BLaER1 treated with 17β-estradiol and CSF1 and Interleukin-3, amounts not matched to agents 10 nM and 100 nM (cell line): ENCODE results near the gene STRA6.

Source experiments
- H3K27ac ChIP-seq, 11 experiments: shearing (Covaris generic); formaldehyde crosslinking; 2 replicates each; pipeline ENCODE4 v1.8.1; 2022
- H3K27me3 ChIP-seq, 11 experiments: shearing (Covaris generic); formaldehyde crosslinking; 2 replicates each; pipeline ENCODE4 v1.8.1; 2022
- H3K36me3 ChIP-seq, 11 experiments: shearing (Covaris generic); formaldehyde crosslinking; 2 replicates each; pipeline ENCODE4 v1.8.1; 2022
- H3K4me1 ChIP-seq, 10 experiments: shearing (Covaris generic); formaldehyde crosslinking; 2 replicates each; pipeline ENCODE4 v1.8.1; 2022
- H3K4me2 ChIP-seq, 11 experiments: shearing (Covaris generic); formaldehyde crosslinking; 2 replicates each; pipeline ENCODE4 v1.8.1; 2022
- H3K4me3 ChIP-seq, 10 experiments: shearing (Covaris generic); formaldehyde crosslinking; 2 replicates each; pipeline ENCODE4 v1.8.1; 2022
- H3K9ac ChIP-seq, 11 experiments: shearing (Covaris generic); formaldehyde crosslinking; 2 replicates each; pipeline ENCODE4 v1.8.1; 2022
- H3K9me3 ChIP-seq, 11 experiments: shearing (Covaris generic); formaldehyde crosslinking; replicated peaks in 1 of 11; 2 replicates each; pipeline ENCODE4 v1.8.1; 2022
- H4K20me1 ChIP-seq, 11 experiments: shearing (Covaris generic); formaldehyde crosslinking; 2 replicates each; pipeline ENCODE4 v1.8.1; 2022
- Cebpa-rat ChIP-seq, 11 experiments: shearing (Covaris generic); IDR thresholded peaks; 2 replicates each; pipeline ENCODE4 v1.8.1; 2022

Gene STRA6

DNA sequence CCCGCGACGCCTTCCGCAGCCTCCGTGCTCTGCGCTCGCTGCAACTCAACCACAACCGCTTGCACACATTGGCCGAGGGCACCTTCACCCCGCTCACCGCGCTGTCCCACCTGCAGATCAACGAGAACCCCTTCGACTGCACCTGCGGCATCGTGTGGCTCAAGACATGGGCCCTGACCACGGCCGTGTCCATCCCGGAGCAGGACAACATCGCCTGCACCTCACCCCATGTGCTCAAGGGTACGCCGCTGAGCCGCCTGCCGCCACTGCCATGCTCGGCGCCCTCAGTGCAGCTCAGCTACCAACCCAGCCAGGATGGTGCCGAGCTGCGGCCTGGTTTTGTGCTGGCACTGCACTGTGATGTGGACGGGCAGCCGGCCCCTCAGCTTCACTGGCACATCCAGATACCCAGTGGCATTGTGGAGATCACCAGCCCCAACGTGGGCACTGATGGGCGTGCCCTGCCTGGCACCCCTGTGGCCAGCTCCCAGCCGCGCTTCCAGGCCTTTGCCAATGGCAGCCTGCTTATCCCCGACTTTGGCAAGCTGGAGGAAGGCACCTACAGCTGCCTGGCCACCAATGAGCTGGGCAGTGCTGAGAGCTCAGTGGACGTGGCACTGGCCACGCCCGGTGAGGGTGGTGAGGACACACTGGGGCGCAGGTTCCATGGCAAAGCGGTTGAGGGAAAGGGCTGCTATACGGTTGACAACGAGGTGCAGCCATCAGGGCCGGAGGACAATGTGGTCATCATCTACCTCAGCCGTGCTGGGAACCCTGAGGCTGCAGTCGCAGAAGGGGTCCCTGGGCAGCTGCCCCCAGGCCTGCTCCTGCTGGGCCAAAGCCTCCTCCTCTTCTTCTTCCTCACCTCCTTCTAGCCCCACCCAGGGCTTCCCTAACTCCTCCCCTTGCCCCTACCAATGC, 27.1 kb downstream of the STRA6 start:
- Histone ChIP-seq H3K4me3 (no peak overlapping the region), H3K27ac (no peak overlapping the region), H3K4me2 (no peak overlapping the region), H3K4me1 (peaks cover 0 to 22% (median 6%) of the 10 kb centered on the region in 10 experiments; a peak in 11 of 20 replicates), H3K27me3 (no peaks in the 10 kb centered on the region), H4K20me1 (peaks cover 0 to 20% (median 0%) of the 10 kb centered on the region in 11 experiments; a peak in 4 of 22 replicates), H3K9ac (no peak overlapping the region), H3K9me3 (no peaks in the 10 kb centered on the region), H3K36me3 (no peaks in the 10 kb centered on the region)
- TF ChIP-seq Cebpa-rat (IDR thresholded peaks at IDR 0.05): no peak

DNA sequence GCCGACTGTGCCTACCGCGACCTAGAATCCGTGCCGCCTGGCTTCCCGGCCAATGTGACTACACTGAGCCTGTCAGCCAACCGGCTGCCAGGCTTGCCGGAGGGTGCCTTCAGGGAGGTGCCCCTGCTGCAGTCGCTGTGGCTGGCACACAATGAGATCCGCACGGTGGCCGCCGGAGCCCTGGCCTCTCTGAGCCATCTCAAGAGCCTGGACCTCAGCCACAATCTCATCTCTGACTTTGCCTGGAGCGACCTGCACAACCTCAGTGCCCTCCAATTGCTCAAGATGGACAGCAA, 27.7 kb downstream of the STRA6 start:
- Histone ChIP-seq H3K4me3 (no peak overlapping the region), H3K27ac (no peak overlapping the region), H3K27me3 (no peaks in the 10 kb centered on the region), H3K36me3 (no peaks in the 10 kb centered on the region), H3K9ac (no peak overlapping the region), H3K4me1 (peaks cover 0 to 16% (median 4%) of the 10 kb centered on the region in 10 experiments; a peak in 8 of 20 replicates), H3K9me3 (no peaks in the 10 kb centered on the region), H4K20me1 (peaks cover 0 to 16% (median 0%) of the 10 kb centered on the region in 11 experiments; a peak in 4 of 22 replicates), H3K4me2 (no peak overlapping the region)
- no peak for TF ChIP-seq Cebpa-rat (IDR thresholded peaks at IDR 0.05)

DNA sequence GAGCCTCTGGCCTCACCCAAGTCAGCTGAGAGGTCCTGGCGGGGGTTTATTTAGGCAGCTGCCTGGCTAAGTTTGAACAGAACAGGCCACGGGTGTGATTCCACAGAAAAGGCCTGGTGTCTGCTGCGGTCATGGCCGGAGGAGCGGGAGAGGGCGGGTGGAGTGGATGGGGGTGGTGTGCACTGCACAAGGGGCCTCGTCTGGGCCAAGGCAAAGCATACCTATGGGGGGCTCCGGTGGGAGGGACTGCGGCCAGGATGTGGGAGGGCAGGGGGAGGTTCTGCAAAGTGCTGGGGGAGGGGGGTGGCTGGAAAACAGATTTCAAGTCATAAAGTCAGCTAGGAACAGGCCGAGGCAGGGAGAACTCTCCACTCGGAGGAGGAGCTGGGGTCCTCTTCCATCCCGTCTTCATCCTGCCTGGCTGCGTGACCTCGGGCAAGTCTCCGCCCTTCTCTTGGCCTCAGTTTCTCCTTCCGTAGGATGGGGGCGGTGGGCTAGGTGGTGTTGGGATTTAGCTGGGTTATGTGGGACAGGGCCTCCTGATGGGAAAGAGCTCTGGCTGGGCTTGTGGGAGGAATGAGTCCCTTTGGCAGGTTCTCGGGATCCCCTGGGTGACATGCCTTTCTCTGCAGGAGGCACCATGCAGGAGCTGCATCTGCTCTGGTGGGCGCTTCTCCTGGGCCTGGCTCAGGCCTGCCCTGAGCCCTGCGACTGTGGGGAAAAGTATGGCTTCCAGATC, 28.2 kb downstream of the STRA6 start:
- H3K4me3 ChIP-seq: no peak overlapping the region
- no peaks in the 10 kb centered on the region for H3K27me3 ChIP-seq
- no peak overlapping the region for H3K9ac ChIP-seq
- H3K36me3 ChIP-seq: no peaks in the 10 kb centered on the region
- no peak for TF ChIP-seq Cebpa-rat (IDR thresholded peaks at IDR 0.05)
- no peaks in the 10 kb centered on the region for H3K9me3 ChIP-seq
- peaks cover 0 to 10% (median 2%) of the 10 kb centered on the region in 10 experiments; a peak in 7 of 20 replicates for H3K4me1 ChIP-seq
- H3K4me2 ChIP-seq: no peak overlapping the region
- no peak overlapping the region for H3K27ac ChIP-seq
- peaks cover 0 to 16% (median 0%) of the 10 kb centered on the region in 11 experiments; a peak in 3 of 22 replicates for H4K20me1 ChIP-seq

DNA sequence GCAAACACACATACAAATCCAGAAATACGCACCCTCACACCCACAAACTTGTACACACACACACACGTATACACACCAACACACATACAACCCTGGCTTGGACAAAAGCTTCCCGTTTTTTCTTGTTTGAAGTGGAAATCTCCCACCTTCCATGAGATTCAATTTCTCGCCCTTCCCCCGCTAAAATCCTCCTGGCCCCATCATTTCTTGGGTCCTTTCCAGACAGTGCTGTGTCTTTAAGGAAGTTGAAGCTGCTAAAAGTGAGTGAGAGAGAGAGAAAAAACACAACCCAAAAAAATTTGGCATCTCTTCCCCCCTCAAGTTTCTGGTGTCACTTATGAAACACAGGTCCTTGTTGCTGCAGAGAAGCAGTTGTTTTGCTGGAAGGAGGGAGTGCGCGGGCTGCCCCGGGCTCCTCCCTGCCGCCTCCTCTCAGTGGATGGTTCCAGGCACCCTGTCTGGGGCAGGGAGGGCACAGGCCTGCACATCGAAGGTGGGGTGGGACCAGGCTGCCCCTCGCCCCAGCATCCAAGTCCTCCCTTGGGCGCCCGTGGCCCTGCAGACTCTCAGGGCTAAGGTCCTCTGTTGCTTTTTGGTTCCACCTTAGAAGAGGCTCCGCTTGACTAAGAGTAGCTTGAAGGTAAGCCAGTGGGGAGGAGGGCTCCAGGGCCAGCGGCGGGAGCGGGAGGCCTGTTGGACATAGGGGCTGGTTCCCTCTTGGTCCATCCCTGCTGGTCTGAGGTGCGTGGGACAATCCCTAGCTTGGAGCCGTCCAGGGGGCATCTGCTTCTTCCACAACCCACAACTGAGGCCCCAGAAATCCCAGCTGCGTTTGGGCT, 29.0 kb downstream of the STRA6 start, which contains the start of gene ISLR:
ISLR (plus strand) TSS at position 331 of the 839 bp plus-strand sequence. CDS start 1,149 bp downstream, outside the sequence.
- no peaks in the 10 kb centered on the region for H3K36me3 ChIP-seq
- H3K9me3 ChIP-seq: no peaks in the 10 kb centered on the region
- no peak for TF ChIP-seq Cebpa-rat (IDR thresholded peaks at IDR 0.05)
- H3K9ac ChIP-seq: no peak within 1 kb of the TSS
- 0 out of 22 replicates have a peak within 1 kb of the TSS, but pooled peaks of 1 of the 11 experiments have one; percentile 17 for H3K4me2 ChIP-seq
- peaks cover 0 to 16% (median 0%) of the 10 kb centered on the region in 11 experiments; a peak in 3 of 22 replicates for H4K20me1 ChIP-seq
- H3K4me3 ChIP-seq: no peak within 1 kb of the TSS
- H3K27me3 ChIP-seq: no peaks in the 10 kb centered on the region
- H3K27ac ChIP-seq: no peak within 1 kb of the TSS
- peaks cover 0 to 8% (median 0%) of the 10 kb centered on the region in 10 experiments; a peak in 6 of 20 replicates for H3K4me1 ChIP-seq

DNA sequence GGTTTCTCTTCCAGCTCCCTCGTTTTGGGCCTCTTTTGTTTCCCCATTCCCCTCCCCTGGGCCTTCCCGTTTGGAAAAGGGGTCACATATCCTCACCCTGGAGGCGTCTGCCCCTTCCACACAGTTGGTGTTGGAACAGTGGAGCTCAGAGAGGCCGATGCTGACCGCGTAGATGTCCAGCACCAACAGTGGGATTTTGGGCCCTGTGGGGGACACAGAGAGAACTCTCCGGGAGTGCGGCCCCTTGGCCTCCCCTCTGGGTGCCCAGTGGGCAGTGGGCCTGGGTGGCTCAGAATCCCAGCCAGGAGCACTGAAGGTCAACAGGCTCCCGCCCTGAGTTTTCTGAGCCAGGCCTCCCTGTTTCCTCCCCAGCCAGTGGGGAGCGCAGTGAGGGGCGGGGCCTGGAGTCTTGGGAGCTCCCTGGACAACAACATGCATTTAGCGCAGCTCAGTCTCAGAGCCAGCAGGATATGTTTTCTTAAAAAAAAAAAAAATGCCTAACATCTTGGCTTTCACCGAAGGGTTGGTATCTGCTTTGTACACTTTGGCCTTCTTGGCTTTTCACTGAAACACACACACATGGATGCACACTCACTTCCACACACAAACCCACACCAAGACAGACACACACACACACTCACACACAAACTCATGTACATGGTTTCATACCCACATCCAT, 29.7 kb downstream of the STRA6 start:
- Histone ChIP-seq H3K27me3 (no peaks in the 10 kb centered on the region), H3K4me1 (peaks cover 0 to 8% (median 0%) of the 10 kb centered on the region in 10 experiments; a peak in 6 of 20 replicates)
- no peak for TF ChIP-seq Cebpa-rat (IDR thresholded peaks at IDR 0.05)

DNA sequence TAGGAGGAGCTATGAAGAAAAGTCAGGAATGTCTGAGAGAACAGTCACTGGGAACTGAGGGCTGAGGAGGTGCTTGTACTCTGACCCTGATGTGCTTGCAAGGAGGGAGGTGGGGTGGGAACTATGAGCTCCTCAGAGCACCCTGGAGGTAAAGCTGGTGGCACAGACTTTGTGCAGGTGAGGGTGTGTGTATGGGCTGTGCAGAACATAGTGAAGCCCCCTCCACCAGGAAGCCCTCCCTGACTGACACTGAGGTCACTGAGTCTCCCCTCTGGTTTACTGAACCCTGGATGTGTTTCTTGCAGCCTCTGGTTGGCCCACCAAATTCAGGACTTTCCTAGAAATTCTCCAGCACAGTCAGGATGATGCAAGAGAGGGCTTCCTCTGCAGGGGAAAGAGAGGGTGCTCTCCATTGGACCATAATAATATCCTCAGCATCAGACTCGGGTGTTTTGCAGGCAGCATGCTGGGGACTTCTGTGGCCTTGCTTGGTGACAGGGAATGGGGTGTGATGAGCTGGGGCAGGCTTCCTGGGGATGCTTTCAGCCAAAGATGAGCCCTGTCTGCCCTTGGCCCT, 30.5 kb downstream of the STRA6 start:
- no peak for TF ChIP-seq Cebpa-rat (IDR thresholded peaks at IDR 0.05)
- no peak overlapping the region for H3K4me3 ChIP-seq

More for the DNA sequence above, 29.7 kb downstream of the STRA6 start:
- H3K9me3 ChIP-seq: no peaks in the 10 kb centered on the region
- peaks cover 0 to 16% (median 0%) of the 10 kb centered on the region in 11 experiments; a peak in 3 of 22 replicates for H4K20me1 ChIP-seq
- H3K27ac ChIP-seq: no peak overlapping the region
- no peak overlapping the region for H3K4me3 ChIP-seq
- H3K4me2 ChIP-seq: no peak overlapping the region
- no peak overlapping the region for H3K9ac ChIP-seq
- H3K36me3 ChIP-seq: no peaks in the 10 kb centered on the region

DNA sequence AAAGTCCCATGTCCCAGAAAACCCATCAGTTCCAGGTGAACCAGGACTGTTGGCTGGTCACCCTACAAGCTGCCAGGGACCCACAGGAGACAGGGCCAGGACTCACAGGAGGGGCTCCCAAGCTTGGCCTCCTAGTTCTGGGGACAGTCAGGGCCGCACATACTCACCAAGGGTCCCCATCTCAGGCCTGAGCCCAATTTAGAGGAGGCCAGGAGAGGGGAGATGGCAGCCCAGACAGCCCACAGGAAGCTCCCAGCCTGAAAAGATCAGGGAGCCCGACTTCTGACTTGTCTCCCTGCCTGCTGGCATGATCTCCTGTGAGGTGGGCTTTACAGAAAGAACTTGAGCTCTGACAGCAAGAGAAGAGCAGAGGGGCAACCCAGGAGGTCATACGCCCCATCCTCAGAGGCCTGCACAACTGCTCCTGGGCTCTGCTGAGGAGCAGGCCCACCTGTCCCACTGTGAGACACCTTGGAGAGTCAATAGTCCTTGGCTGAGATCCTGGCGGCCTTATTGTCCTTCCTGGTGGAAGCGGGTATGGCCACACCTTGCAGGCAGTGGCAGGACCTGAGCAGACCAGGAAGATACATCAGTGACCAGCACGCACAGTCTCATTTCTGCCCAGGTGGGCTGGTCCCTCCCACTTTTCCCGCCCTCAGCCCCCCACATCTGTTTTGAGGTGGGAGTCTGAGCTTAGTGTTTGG, 31.6 kb downstream of the STRA6 start:
- Histone ChIP-seq H3K4me3 (no peak overlapping the region), H3K9me3 (no peaks in the 10 kb centered on the region), H3K27me3 (no peaks in the 10 kb centered on the region), H3K27ac (no peak overlapping the region), H4K20me1 (peaks cover 0 to 6% (median 0%) of the 10 kb centered on the region in 11 experiments; a peak in 2 of 22 replicates), H3K4me2 (no peak overlapping the region), H3K9ac (no peak overlapping the region), H3K36me3 (no peaks in the 10 kb centered on the region), H3K4me1 (peaks cover 0 to 8% (median 0%) of the 10 kb centered on the region in 10 experiments; a peak in 6 of 20 replicates)
- no peak for TF ChIP-seq Cebpa-rat (IDR thresholded peaks at IDR 0.05)

More for the DNA sequence above, 30.5 kb downstream of the STRA6 start:
- peaks cover 0 to 8% (median 0%) of the 10 kb centered on the region in 10 experiments; a peak in 6 of 20 replicates for H3K4me1 ChIP-seq
- no peak overlapping the region for H3K27ac ChIP-seq
- no peak overlapping the region for H3K4me2 ChIP-seq
- no peaks in the 10 kb centered on the region for H3K9me3 ChIP-seq
- no peaks in the 10 kb centered on the region for H3K27me3 ChIP-seq
- no peak overlapping the region for H3K9ac ChIP-seq
- H4K20me1 ChIP-seq: peaks cover 0 to 14% (median 0%) of the 10 kb centered on the region in 11 experiments; a peak in 3 of 22 replicates
- no peaks in the 10 kb centered on the region for H3K36me3 ChIP-seq
